NK-92 (cell line): ENCODE measurements around the gene IFT57.
"Not testable (repeated sequence)": the region's sequence is repeated elsewhere in the genome, so short reads cannot be mapped to it uniquely, and the experiment has no call there.

Source experiments
- DNase-seq: peaks from one replicate; lab custom pipeline; 2025; ENCODE audit not compliant: unreplicated experiment; lab: John Stamatoyannopoulos, UW

IFT57 gene

DNA sequence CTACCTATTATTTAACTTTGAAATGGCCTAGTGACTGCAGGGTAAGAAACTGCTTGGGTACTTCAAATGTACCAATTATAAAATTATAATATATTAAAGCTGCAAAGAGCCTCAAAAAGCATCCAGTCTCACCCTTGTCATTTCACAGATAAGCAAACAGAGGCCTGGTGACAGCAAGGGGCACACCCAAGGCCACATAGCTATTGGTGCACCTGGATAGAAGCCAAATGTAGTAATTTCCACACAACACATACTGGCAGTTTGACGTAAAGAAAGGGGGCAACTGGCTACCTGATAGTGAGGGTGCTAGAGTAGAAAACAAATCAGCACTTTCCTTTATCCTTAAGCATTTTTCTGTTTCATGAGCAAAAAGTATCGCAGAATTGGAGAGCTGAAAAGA, 51.1 kb downstream of the IFT57 start:
- no peak for DNase-seq

DNA sequence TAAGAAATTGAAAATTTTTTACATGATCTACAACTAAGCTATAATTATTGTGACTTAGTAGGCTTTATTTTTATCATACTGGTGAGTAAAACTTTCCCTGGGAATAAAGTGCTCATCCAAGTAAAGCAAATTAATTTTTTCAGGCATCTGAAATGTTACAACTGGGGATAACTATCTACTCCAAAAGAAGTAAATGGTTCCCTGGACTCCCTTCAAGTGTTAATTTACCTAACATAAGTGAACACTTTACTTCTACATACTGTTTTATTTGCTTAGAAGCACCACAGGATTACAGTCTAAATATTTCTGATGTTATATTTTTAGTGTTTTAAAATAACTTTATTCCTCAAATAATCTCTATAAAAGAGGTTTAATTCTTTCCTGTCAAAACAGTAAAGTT, 57.8 kb downstream of the IFT57 start:
- DNase-seq: no peak

DNA sequence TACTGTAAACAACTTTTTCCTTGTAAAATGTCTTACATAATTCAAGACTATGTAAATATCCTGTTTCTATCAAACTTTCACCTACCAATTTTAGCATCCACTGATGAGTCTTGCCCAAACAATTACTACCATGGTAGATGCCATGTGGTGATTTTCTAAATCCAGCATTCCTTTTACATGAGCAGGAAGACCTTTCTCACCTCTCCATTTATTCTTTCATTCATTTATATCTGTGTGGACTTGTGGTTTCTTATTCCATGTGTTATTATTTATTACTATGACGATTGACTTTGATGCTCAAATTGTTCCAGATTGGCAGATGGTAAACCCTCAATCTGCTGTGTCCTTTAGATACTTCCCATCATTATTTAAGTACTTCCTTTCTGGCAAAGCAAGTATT, 62.4 kb downstream of the IFT57 start:
- DNase-seq: no peak

- DNase-seq: no peak
These were observed 63.1 kb downstream of the IFT57 start for GRCh38 chr3:108159105-108159504.

GRCh38 chr3:108158251-108158650, 64.0 kb downstream of the IFT57 start:
- DNase-seq: no peak

DNA sequence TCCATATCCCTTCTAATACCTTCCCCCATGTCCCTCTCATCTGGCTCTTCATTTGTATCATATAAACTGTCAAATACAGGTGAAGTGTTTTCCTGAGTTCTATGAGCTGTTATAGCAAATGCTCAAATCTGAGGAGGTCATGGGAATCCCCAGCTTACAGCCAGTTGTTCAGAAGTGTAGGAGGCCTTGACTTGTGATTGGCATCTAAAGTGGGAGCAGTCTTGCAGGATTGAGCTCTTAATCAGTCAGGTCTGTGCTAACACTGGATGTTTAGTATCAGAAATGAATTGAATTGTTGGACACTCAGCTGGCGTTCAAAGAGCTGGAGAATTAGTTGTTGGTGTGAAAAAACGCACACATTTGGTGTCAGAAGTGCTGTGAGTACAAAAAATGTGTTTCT, 65.0 kb downstream of the IFT57 start:
- DNase-seq: no peak

DNA sequence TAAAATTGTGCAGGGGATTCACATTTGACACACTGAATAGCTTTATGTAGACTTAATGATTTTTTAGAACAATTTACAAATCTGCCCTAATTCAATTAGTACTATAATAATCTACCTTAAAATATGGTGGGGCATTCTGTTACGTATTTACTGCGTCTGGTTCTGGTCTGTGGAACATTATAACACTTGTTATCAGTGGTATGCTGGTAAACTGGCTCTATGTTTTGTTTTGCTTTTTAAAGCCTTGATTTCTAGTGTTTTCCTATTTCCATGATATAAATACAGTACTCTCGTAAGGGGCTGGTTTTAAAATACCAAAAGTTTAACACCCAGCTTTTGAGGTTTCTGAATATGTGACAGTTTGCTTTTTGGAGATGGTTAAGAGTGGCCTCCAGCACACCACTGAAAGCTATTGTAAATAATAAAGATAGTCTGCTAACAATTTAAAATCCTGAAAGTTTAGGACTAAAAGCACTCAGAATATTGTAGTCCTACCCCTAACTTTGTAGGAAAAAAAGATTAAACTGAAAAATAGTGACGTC, 65.8 kb downstream of the IFT57 start:
- DNase-seq: no peak

GRCh38 chr3:108155642-108156041, 66.6 kb downstream of the IFT57 start:
- DNase-seq: not testable (repeated sequence)

DNA sequence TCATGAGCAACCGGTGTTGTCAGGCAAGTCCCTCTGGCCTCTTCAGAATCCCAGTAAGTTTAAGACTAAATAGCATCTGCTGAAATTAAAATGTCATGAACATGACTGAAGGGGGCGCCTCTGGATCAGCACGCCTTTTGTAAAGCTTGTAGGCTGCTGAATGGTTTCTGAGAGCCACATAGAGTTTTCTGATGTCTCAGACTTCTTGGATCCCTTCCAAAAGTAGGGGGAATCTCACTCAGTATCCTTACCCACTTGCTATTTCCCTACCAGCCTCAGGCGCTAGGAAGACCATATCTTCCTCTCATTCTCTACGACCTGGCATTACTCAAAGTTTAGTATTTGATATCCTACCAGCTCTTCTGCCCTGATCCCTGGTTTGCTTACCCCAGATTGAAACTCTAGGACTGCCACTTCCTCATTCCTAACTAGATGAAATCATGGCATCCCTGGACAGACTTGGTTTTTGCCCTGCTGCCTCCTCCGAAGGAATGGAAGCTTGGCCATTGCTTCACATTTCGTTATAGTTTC, 68.7 kb downstream of the IFT57 start:
- no peak for DNase-seq

- no peak for DNase-seq
These were observed 70.0 kb downstream of the IFT57 start for GRCh38 chr3:108152274-108152673.

- no peak for DNase-seq
These were observed 72.0 kb downstream of the IFT57 start for GRCh38 chr3:108150200-108150599.

GRCh38 chr3:108146139-108146538, 76.1 kb downstream of the IFT57 start:
- no peak for DNase-seq

DNA sequence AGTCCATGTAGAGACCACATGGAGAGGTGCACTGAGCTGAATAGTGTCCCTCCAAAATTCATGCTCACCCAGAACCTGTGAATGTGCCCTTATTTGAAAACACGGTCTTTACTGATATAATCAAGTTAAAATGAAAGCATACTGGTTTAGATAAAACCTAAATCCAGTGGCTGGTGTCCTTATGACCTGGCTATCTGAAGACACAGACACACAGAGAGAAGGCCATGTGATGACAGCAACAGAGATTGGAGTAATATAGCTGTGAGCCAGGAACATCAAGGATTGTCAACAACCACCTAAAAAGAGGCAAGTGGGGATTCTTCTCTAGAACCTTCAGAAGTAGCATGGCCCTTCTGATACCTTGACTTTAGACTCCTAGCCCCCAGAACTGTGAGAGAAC, 76.6 kb downstream of the IFT57 start:
- DNase-seq: no peak

DNA sequence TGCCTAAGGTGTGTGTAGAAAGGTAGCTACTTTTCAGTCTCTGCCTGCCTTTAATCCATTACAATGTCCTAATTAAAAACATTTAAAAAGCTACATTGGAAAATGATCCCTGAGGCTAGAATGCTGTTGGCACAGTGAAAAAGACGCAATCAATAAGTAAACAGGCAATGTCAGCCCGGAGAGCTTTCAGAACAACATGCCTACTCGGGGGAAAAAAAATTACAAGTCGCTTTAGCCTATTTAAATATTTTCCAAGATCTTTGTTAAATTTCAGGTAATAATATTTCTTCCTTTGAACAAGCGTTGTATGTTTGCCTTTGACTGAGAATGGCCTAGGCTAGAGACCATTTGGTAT, 84.8 kb downstream of the IFT57 start:
- DNase-seq: no peak

- DNase-seq: no peak
These were observed 85.4 kb downstream of the IFT57 start for GRCh38 chr3:108136561-108137459.

DNA sequence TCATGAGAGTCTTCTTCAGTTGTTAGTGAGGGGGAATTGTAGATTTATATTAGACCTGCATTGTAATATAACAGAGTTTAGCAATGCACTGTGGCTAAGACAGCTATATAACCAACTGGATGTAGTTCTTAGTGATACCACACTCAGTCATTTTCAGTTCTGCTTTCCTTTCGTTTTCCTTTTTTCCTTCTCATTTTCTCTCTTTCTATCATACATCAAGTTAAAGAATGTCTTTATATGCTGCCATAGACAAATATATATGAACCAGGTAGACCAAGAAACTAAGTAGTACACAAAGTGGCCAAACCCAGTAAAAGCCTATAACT, 87.7 kb downstream of the IFT57 start:
- DNase-seq: no peak

DNA sequence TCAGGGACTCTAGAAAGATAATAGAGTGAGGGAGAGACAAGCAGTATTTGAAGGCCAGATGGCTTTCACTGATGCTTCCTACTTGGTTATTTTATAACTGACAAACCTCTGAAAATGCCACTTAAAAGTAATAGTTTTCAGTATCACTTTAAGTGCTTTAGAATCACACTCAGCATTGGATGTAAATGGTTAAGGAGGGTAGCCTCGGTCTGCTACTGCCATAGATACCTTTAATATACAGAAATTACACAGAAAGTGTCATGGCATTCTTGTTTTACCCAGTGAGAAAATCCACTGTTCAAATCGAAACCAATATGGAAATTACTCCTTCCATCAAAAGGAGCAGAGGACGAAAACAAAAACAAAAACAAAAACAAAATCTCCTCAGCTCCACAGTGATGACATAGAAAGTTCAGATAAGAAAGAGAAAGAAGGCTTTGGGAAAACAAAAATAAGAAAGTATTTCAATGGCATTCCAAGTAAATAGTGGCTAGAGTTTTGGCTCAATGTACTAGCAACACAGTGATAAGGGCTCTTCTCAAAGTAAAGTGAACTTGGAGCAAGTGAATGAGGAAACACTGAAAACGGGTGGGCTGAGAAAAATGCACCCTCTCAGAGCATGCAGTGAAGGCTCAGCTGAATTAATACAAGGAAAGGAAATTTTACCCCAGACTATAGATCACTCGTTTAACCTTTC, 88.2 kb downstream of the IFT57 start:
- DNase-seq: no peak

GRCh38 chr3:108133048-108133369, 89.2 kb downstream of the IFT57 start:
- no peak for DNase-seq

DNA sequence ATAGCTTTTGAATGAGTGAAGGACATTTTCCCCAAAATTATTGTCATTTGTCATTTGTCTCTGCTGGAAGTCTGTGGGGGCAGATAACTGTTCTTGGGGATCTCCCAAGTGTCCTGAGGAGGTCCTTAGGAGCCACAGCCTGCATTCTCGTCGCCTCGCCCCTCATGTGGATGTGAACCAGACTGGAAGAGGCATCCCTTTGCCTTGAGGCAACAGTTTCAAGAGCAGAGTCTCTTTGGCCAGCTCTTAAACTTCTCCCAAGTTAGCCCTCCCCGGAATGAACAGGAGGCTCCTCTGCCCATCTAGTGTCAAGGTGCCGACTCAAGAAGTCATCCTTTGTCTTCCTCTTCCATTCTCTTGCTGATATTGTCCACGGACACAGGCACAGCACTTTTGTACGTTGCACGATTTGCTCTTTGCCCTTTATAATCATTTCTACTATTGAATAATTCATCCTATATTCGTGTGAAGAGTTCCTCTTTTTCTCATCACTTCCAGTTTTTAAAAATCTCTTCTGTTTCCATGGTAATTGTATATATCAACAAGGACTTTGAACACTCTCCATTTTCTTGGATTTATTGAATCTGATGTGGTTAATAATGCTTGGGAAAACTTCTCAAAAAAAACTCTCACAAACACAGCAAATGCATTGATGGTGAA, 90.6 kb downstream of the IFT57 start:
- DNase-seq: no peak

DNA sequence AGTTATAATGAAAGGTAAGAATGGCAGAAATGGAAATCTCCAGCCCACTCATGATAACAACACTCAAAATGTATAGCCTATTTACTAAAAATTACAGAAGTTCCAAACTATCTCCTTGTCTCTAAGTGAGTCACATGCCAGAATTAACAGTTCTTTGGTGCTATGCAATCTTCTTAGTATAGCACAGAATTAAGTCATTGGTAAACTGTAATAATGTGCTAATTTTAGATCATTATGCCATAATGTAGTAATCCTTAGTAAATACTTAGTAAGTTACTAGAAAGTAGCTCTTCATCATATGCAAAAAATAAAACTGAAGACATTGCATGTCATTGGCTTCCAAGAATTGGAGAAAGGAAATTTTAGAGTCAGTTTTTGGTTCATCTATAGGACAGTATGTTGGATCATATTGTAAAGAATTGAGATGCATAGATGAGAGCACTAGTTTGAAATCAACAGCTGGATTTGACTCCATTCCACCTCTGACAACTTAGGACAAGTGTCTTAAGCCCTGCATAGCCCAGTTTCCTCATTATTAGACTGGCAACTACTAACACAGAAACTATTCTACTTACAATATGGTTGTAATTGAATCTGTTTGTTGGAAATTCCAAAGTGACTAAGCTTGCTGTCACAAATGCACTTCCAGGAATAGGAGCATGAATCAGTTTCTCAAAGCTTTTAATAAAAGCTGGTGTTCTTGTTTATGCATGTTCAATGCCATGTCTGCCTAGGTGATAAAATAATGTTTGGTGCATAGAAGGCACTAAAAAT, 91.3 kb downstream of the IFT57 start:
- DNase-seq: no peak

DNA sequence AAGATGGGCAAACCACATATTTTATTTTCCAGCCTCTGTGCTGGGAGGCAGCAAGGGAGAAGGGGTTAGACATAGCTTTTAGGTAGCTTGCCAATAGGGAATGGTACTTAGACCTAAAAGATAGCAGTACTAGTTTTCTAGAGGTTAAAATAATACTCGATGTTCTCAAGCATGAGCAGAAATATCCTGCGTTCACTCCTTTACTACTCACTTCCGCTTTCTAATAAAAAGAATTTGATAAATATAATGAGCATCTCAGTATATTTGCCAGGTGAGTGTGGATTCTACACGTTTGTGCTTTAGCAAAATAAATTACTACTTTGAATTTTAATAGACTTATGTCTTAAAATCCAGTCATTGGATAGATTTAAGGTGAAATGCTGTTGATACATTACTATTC, 92.0 kb downstream of the IFT57 start:
- no peak for DNase-seq
